Adipose tissue (tissue), 3 donors: ENCODE measurements around the gene PLVAP. TPM values are rescaled to one million over a fixed set of nuclear protein-coding genes. Genes with fewer than 3 reads are reported as not detected.

Experiments
- H3K27ac ChIP-seq: one replicate; pipeline ENCODE4 v1.5.1; 2013; ENCODE audit warnings: low read depth, low read length
- WGBS, 3 donors: extraction: QIAGEN DNeasy Blood & Tissue Kit; methylation state at CpG; one replicate each; pipeline ENCODE4 v1.1.7; 2013; 5-methylcytosine and 5-hydroxymethylcytosine counted together
- polyA plus RNA-seq, 3 donors: library from polyadenylated mRNA; stranded (reverse); fragments of 200-250 nt; gene quantifications; one replicate each; pipeline ENCODE4 v1.2.3, GENCODE V29; 2013
- donor health status: healthy with polysubstance abuse.
- donor health status: Bipolar disorder and iron deficiency.
- donor health status: healthy.

PLVAP gene
- polyA plus RNA-seq = 100 to 1,000 TPM in 1 of 3 donors, 10 to 100 TPM in 2; 73.0 to 247 (median 78.6) TPM

GRCh38 chr19:17376935-17377600 lies at the start of gene PLVAP:
Gene PLVAP (minus strand): TSS chr19:17377342. CDS start chr19:17377288, 54 bp downstream.
- no peak within 1 kb of the TSS for H3K27ac ChIP-seq
- WGBS, 3 donors = 35 to 59% (median 36%) methylated on average over 38 to 39 of the region's 39 CpGs

GRCh38 chr19:17424743-17425365 lies 47.7 kb upstream of the PLVAP start:
- 25 to 28% (median 27%) methylated on average over 26 to 27 of the region's 27 CpGs for whole genome bisulfite sequencing, 3 donors
- H3K27ac ChIP-seq = no peak overlapping the region

GRCh38 chr19:17423429-17424208 lies 46.5 kb upstream of the PLVAP start:
- no peak overlapping the region for H3K27ac ChIP-seq
- WGBS, 3 donors = 89 to 91% (median 91%) methylated on average over 19 to 20 of the region's 20 CpGs

GRCh38 chr19:17421942-17422341 lies 44.8 kb upstream of the PLVAP start:
- 95 to 98% (median 96%) methylated on average over 4 of the region's 4 CpGs for WGBS, 3 donors

GRCh38 chr19:17420475-17420924 lies 43.4 kb upstream of the PLVAP start:
- H3K27ac ChIP-seq = no peak overlapping the region
- WGBS, 3 donors = 4 to 6% (median 4%) methylated on average over 25 of the region's 25 CpGs

More at GRCh38 chr19:17421942-17422341, 44.8 kb upstream of the PLVAP start:
- no peak overlapping the region for H3K27ac ChIP-seq

GRCh38 chr19:17419621-17420474 lies 42.7 kb upstream of the PLVAP start, which contains the start of gene MVB12A:
Gene MVB12A (plus strand): TSS chr19:17420047. CDS start chr19:17420136, 89 bp downstream.
- WGBS, 3 donors = 0 to 1% (median 0%) methylated on average over 74 to 85 of the region's 85 CpGs
- no peak within 1 kb of the TSS for H3K27ac ChIP-seq

- WGBS, 3 donors = 15 to 23% (median 22%) methylated on average over 8 of the region's 8 CpGs
These were observed 42.0 kb upstream of the PLVAP start for GRCh38 chr19:17419154-17419620.

GRCh38 chr19:17418710-17419109 lies 41.6 kb upstream of the PLVAP start:
- no peak overlapping the region for H3K27ac ChIP-seq
- WGBS, 3 donors = 43 to 71% (median 67%) methylated on average over 3 of the region's 3 CpGs

More at GRCh38 chr19:17419154-17419620, 42.0 kb upstream of the PLVAP start:
- H3K27ac ChIP-seq = no peak overlapping the region

GRCh38 chr19:17415121-17415520 lies 38.0 kb upstream of the PLVAP start:
- no peak overlapping the region for H3K27ac ChIP-seq
- 49 to 85% (median 75%) methylated on average over 6 of the region's 6 CpGs for WGBS, 3 donors

GRCh38 chr19:17414097-17414496 lies 37.0 kb upstream of the PLVAP start:
- no peak overlapping the region for H3K27ac ChIP-seq

GRCh38 chr19:17411801-17412200 lies 34.7 kb upstream of the PLVAP start:
- 75 to 87% (median 84%) methylated on average over 11 of the region's 11 CpGs for WGBS, 3 donors
- H3K27ac ChIP-seq = no peak overlapping the region

More at GRCh38 chr19:17414097-17414496, 37.0 kb upstream of the PLVAP start:
- WGBS, 3 donors = 83 to 92% (median 92%) methylated on average over 8 of the region's 8 CpGs

- 76 to 84% (median 78%) methylated on average over 9 of the region's 9 CpGs for WGBS, 3 donors
- H3K27ac ChIP-seq = no peak overlapping the region
These were observed 32.8 kb upstream of the PLVAP start for GRCh38 chr19:17409990-17410389.

GRCh38 chr19:17406887-17407196 lies 29.7 kb upstream of the PLVAP start:
- 16 to 32% (median 18%) methylated on average over 2 of the region's 2 CpGs for WGBS, 3 donors
- no peak overlapping the region for H3K27ac ChIP-seq

GRCh38 chr19:17406046-17406886 lies 29.1 kb upstream of the PLVAP start:
- no peak overlapping the region for H3K27ac ChIP-seq
- 42 to 76% (median 46%) methylated on average over 10 of the region's 10 CpGs for WGBS, 3 donors

GRCh38 chr19:17405250-17406045 lies 28.3 kb upstream of the PLVAP start, which contains the start of gene BST2:
Gene BST2 (minus strand): TSS chr19:17405630. CDS start chr19:17405575, 55 bp downstream.
- H3K27ac ChIP-seq = no peak within 1 kb of the TSS
- 17 to 59% (median 25%) methylated on average over 18 of the region's 18 CpGs for WGBS, 3 donors

- WGBS, 3 donors = 39 to 79% (median 40%) methylated on average over 7 of the region's 7 CpGs
- no peak overlapping the region for H3K27ac ChIP-seq
These were observed 27.6 kb upstream of the PLVAP start for GRCh38 chr19:17404621-17405249.
